Activated naive CD4-positive, alpha-beta T cell treated with anti-CD3 and anti-CD28 coated beads, Interleukin-2, amount 50 U/mL, for 24 hours (primary cell): ENCODE data around the gene MXI1.

Experiments used
- H3K27ac Mint-ChIP-seq: one replicate; pipeline ENCODE4 v1.8.0; 2021; ENCODE audit warnings: mild to moderate bottlenecking, mixed read lengths
- H3K27me3 Mint-ChIP-seq: one replicate; pipeline ENCODE4 v1.8.0; 2021; ENCODE audit warnings: mixed read lengths
- H3K36me3 Mint-ChIP-seq: one replicate; pipeline ENCODE4 v1.8.0; 2021; ENCODE audit warnings: mixed read lengths
- H3K4me1 Mint-ChIP-seq: one replicate; pipeline ENCODE4 v1.8.0; 2021; ENCODE audit warnings: mixed read lengths
- H3K4me3 Mint-ChIP-seq: one replicate; pipeline ENCODE4 v1.8.0; 2021; ENCODE audit warnings: mild to moderate bottlenecking, mixed read lengths
- H3K9me3 Mint-ChIP-seq: one replicate; pipeline ENCODE4 v1.8.0; 2021; ENCODE audit warnings: mixed read lengths

The MXI1 gene

DNA sequence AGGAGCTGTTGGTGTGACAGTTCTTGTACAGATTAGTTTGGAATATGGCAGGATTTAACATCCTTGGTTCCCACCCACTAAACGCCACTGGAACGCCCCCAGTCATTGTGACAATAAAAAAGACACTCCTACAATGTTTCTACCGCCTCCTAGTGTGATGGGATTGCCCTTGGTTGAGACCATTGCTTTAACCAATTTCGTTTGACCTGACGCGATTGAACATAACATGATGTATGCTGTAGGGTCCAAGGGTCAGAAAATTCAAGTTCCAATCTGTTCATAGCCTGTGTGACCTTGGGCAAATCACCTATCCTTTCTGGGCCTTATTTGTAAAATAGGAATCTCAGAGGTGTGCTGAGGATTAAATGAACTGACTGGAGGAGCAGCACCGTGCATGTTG, 12.5 kb downstream of the MXI1 start:
- Mint-ChIP-seq H3K9me3 (no peaks in the 10 kb centered on the region), H3K36me3 (no peaks in the 10 kb centered on the region), H3K27me3 (no peaks in the 10 kb centered on the region), H3K27ac (peak overlapping the region; percentile 14), H3K4me1 (peaks cover 53% of the 10 kb centered on the region), H3K4me3 (no peak overlapping the region)

DNA sequence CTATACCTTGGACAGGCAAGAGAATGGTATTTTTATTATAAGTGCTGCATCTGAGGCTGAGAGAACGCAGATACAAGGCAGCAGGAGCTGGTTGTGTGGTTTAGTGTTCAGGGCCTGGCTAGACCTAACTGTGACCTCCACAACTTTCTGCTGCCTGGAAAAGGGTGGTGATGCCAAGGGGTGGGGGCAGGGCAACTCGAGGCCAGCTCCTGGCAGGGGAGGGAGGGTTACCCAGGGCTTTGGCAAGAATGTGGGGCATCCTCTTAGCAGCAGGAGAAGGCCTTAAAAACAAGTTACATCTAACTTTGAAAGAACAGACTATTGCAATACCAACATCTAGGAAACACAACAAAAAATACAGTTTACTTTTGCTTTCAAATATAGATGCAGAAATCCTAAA, 13.0 kb downstream of the MXI1 start:
- no peaks in the 10 kb centered on the region for H3K27me3 Mint-ChIP-seq
- no peak overlapping the region for H3K4me3 Mint-ChIP-seq
- no peak overlapping the region for H3K27ac Mint-ChIP-seq
- peaks cover 58% of the 10 kb centered on the region for H3K4me1 Mint-ChIP-seq
- no peaks in the 10 kb centered on the region for H3K36me3 Mint-ChIP-seq
- no peaks in the 10 kb centered on the region for H3K9me3 Mint-ChIP-seq

DNA sequence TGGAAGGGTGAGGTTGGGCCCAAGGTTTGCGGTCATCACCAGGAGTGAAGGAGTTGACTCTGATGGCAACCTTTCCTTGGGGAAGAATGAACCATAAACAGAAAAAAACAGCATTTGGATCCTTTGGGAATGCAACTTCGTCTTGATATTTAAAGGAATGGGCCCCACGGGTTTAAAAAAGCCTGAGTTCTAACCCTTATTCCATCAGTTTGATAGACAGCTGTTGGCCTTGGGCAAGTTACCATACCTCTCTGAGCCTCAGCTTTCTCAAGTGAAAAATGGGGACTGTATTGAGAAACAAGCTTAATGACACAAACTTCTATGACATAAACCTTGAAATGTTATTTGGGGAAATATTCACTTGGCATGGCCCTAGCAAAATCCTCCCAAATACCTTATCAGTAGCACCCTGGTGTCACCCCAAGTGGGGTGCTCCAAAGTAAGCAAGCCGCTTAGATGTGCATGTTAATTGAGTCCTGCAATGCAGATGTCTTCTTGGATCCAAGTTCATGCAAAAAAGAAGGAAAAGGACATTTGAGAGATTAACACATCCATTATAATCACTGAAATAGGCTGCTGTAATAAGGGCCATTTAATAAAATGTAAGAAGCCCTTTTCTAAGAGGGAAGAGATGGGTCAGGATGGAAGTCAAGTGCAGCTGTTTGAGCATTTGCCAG, 13.8 kb downstream of the MXI1 start:
- Mint-ChIP-seq H3K27me3 (no peaks in the 10 kb centered on the region), H3K36me3 (no peaks in the 10 kb centered on the region), H3K27ac (no peak overlapping the region), H3K4me3 (peak overlapping the region; percentile 77), H3K4me1 (peaks cover 54% of the 10 kb centered on the region), H3K9me3 (no peaks in the 10 kb centered on the region)

DNA sequence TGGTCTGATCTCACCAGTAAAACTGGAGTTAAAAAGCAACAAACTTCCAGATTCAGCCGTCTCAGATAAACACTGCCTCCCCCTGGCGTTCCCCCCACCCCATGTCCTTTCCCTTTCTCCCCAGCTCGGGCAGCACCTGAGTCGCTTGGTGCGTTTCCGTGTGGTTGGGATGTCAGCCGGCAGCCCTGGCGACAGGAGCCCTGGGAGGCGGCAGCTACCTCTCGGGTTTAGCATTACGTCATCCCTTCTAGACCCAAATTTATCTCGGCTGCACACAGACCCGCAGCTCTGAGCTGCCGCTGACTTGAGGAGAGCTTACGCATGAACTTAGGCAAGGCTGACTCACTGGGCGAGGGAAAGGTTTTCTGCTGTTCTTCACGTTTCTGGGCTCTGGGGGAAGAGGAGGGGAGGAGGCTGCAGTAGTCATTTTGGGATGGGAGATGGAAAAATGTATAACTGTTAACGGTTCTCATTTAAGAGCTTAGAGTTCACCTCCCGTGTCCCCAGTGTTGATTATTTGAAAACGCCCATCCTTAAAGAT, 14.4 kb downstream of the MXI1 start:
- H3K27me3 Mint-ChIP-seq, result no peaks in the 10 kb centered on the region
- H3K9me3 Mint-ChIP-seq, result no peaks in the 10 kb centered on the region
- H3K4me3 Mint-ChIP-seq, result peak overlapping the region; percentile 77
- H3K27ac Mint-ChIP-seq, result peak overlapping the region; percentile 81
- H3K4me1 Mint-ChIP-seq, result peaks cover 52% of the 10 kb centered on the region
- no peaks in the 10 kb centered on the region for H3K36me3 Mint-ChIP-seq

DNA sequence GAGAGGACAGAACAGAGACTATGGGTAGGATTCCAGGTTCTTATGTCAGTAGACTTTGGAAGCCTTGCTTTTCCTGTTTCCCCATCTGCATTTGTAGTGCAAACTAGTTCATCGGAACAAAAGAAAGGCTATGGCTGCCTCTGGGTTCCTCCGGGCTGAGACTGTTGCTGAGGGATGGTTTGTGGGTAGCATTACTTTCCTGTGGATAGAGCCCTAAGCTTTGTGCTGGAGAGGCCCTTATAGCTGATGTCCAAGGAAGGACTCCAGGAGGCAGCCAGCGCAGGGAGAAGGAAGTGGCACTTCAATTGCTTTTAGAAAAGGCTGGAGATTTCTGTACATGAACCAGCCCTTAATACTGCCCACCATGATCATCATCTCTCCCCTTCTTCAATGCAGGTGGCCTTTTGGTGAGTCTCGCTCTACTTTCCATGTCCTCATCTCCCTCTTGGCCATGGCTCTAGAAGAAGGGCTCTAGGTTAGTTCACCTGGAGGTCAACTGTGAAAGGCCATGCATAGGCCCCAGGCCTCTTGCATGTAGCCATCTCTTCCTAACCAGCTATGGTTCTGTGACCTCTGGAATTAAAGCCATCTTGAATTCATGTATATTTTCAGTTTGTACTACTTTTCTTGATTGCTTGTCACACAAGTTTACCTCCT, 15.4 kb downstream of the MXI1 start:
- Mint-ChIP-seq H3K4me3 (peak overlapping the region; percentile 77), H3K36me3 (no peaks in the 10 kb centered on the region), H3K27ac (no peak overlapping the region), H3K9me3 (no peaks in the 10 kb centered on the region), H3K27me3 (no peaks in the 10 kb centered on the region), H3K4me1 (peaks cover 47% of the 10 kb centered on the region)

DNA sequence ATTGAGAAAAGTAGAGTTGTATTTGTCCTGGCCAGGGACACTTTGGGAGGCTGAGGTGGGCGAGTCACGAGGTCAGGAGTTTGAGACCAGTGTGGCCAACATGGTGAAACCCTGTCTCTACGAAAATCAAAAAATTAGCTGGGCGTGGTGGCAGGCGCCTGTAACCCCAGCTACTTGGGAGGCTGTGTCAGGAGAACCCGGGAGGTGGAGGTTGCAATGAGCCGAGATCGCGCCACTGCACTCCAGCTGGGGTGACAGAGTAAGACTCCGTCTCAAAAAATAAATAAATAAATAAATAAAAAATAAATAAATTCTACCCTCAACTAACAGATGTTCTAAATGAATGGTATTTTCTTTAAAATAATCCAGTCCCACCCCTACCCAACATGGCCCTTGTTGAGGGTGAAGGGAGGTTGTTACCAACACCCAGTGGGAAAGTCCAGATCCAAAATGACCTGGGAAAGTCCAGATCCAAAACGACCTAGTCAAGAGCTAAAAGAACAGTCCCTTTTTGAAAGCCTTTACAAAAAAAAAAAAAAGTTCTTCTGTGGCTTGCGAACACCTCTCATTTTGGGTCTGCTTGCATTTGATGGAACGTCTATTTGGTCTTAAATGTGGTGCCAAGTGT, 16.0 kb downstream of the MXI1 start:
- Mint-ChIP-seq H3K4me3 (peak overlapping the region; percentile 36), H3K27me3 (no peaks in the 10 kb centered on the region), H3K9me3 (no peaks in the 10 kb centered on the region), H3K27ac (no peak overlapping the region), H3K4me1 (peaks cover 53% of the 10 kb centered on the region), H3K36me3 (peaks cover under 1% of the 10 kb centered on the region)

DNA sequence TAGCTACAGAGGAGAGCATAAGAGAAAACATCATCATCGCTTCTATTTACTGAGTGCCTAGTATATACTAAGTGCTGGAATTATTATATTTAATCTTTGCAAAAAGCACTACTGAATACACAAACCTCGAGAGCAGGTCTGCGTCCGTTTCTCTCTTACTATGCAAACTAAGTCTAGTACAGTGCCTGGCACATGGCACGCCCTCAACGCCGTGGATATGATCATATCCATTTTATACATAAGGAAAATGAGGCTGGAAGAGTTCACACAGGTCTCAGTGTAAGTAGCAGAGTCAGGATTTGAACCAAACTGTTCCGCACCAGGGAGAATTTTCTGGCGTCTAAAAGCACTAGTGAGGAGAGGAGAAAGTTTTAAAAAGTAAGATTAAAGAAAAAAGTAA, 17.6 kb downstream of the MXI1 start:
- Mint-ChIP-seq H3K4me3 (peak overlapping the region; percentile 89), H3K4me1 (peaks cover 49% of the 10 kb centered on the region), H3K36me3 (peaks cover 5% of the 10 kb centered on the region), H3K9me3 (no peaks in the 10 kb centered on the region), H3K27me3 (no peaks in the 10 kb centered on the region), H3K27ac (peak overlapping the region; percentile 95)

DNA sequence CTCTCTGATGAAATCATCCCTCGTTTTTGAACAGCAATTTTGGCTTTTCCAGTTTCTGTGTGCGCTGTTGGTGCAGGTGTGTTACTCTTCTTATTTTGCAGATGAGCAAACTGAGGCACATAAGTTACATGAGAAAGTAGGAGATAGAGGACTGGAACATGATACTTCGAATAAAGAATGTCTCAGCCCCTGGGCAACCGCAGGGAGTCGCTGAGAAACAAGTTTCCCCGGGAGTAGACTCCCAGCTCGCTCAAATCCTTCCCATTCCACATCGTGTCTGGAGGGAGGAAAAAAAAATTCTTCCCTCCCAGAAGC, 18.0 kb downstream of the MXI1 start:
- Mint-ChIP-seq H3K36me3 (peaks cover 8% of the 10 kb centered on the region), H3K27ac (peak overlapping the region; percentile 95), H3K27me3 (no peaks in the 10 kb centered on the region), H3K4me3 (peak overlapping the region; percentile 89), H3K4me1 (peaks cover 52% of the 10 kb centered on the region), H3K9me3 (no peaks in the 10 kb centered on the region)

DNA sequence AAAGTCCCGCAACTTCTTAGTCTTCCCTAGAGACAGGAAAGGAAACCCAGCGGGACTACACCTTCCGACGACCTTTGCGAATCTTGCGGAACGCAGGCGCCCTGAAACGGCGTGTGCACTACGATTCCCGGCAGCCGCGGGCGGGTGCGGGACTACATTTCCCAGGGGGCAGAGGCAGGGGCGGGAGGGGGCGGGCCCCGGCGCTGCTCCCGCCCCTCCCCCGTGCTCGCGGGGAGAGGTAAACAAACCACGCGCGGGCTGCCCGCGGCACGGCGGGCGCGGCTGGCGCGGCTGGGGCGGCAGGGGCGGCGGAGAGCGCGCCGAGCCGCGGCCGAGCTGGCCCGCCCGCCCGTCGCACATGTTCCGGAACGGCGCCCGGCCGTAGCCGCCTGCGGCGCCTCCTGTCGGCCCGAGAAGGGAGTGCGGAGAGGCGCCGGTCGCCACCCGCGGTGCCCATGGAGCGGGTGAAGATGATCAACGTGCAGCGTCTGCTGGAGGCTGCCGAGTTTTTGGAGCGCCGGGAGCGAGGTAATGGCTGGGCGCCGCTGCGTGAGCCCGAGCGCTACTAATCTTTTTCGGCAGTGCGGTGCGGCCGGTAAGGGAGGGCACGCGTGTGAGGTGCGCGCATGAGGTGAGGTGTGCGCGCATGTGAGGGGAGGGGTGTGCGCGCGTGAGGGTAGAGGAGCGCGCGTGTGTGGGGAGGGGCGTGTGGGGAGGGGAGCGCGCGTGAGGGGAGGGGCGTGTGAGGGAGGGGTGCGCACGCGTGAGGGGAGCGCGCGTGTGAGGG, 18.5 kb downstream of the MXI1 start:
- peaks cover 9% of the 10 kb centered on the region for H3K36me3 Mint-ChIP-seq
- H3K27me3 Mint-ChIP-seq, result no peaks in the 10 kb centered on the region
- peak overlapping the region; percentile 97 for H3K27ac Mint-ChIP-seq
- peak overlapping the region; percentile 95 for H3K4me3 Mint-ChIP-seq
- H3K9me3 Mint-ChIP-seq, result no peaks in the 10 kb centered on the region
- peaks cover 51% of the 10 kb centered on the region for H3K4me1 Mint-ChIP-seq

DNA sequence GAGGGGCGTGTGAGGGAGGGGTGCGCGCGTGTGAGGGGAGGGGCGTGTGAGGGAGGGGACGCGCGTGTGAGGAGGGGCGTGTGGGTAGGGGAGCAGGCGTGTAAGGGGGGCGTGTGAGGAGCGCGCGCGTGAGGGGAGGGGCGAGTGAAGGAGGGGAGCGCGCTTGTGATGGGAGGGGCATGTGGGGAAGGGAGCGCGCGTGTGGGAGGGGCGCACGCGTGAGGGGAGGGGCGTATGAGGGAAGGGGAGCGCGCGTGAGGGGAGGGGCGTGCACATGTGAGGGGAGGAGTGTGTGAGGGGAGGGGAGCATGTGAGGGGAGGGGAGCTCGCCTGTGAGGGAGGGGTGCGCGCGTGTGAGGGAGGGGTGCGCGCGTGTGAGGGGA, 19.1 kb downstream of the MXI1 start:
- Mint-ChIP-seq H3K36me3 (peaks cover 9% of the 10 kb centered on the region), H3K27me3 (no peaks in the 10 kb centered on the region), H3K4me3 (peak overlapping the region; percentile 95), H3K4me1 (peaks cover 50% of the 10 kb centered on the region), H3K9me3 (no peaks in the 10 kb centered on the region), H3K27ac (peak overlapping the region; percentile 97)

DNA sequence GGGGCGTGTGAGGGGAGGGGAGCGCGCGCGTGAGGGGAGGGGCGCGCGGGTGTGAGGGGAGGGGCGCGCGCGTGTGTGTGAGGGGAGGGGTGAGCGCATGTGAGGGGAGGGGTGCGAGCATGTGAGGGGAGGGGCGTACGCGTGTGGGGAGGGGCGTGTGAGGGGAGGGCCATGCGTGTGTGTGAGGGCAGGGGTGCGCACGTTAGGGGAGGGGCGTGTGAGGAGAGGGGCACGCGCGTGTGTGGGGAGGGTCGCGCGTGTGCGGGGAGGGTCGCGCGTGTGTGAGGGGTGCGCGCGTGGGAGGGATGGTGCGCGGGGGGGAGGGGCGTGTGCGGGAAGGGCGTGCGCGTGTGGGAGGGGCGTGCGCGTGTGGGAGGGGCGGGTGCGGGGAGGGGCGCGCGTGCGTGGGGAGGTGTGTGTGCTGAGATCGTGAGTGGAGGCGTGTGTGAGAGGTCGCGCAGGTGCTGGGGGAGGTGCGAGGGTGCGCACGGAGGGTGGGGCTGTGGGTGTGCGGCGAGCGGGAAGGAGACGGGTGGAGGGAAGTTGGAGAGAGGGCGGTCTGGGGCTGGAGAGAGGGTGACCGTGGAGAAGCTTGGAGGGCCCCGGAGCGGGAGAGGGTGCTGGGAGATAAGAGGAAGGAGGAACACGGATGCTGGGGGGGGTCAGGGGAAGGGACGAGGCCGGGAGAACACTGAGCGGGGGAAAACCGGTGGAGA, 19.7 kb downstream of the MXI1 start:
- Mint-ChIP-seq H3K27ac (peak overlapping the region; percentile 95), H3K9me3 (no peaks in the 10 kb centered on the region), H3K27me3 (no peaks in the 10 kb centered on the region), H3K36me3 (peaks cover 9% of the 10 kb centered on the region), H3K4me1 (peaks cover 45% of the 10 kb centered on the region), H3K4me3 (peak overlapping the region; percentile 95)

DNA sequence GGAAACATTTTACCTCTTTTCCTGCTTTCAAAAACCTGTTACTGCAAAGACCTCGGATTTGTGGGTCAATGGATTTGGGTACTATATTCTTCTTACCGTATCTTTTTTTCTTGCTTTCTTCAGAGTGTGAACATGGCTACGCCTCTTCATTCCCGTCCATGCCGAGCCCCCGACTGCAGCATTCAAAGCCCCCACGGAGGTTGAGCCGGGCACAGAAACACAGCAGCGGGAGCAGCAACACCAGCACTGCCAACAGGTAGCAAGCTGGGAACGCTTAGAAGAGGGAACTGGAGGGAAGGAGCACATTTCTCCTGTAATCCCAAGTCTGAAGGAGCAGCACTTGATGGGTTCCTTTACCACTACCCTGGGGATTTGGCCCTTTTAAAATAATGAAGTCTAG, 20.7 kb downstream of the MXI1 start:
- Mint-ChIP-seq H3K27ac (no peak overlapping the region), H3K36me3 (peaks cover 13% of the 10 kb centered on the region), H3K4me3 (peak overlapping the region; percentile 95), H3K4me1 (peaks cover 44% of the 10 kb centered on the region), H3K27me3 (no peaks in the 10 kb centered on the region), H3K9me3 (no peaks in the 10 kb centered on the region)

DNA sequence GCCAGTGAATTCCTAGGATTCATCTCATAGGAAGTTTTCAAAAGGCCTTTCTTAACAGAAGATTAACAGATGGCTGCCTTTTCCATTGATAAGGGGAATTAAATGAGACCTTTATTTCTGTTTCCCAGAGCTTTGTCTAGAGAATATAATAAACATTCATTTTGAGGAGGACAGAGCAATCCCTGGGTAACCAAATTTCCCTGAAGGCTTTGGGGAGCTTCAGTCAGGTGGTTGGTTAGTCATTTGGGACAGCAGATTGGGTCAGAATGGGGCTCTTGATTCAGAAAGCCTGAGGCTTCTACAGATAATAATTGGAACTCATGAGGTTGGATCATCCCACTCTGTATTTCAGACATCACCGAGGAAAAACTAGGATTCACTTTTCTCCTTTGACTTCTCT, 21.8 kb downstream of the MXI1 start:
- H3K27ac Mint-ChIP-seq, result no peak overlapping the region
- no peak overlapping the region for H3K4me3 Mint-ChIP-seq
- H3K36me3 Mint-ChIP-seq, result peaks cover 15% of the 10 kb centered on the region
- H3K4me1 Mint-ChIP-seq, result peaks cover 42% of the 10 kb centered on the region
- H3K9me3 Mint-ChIP-seq, result no peaks in the 10 kb centered on the region
- H3K27me3 Mint-ChIP-seq, result no peaks in the 10 kb centered on the region

DNA sequence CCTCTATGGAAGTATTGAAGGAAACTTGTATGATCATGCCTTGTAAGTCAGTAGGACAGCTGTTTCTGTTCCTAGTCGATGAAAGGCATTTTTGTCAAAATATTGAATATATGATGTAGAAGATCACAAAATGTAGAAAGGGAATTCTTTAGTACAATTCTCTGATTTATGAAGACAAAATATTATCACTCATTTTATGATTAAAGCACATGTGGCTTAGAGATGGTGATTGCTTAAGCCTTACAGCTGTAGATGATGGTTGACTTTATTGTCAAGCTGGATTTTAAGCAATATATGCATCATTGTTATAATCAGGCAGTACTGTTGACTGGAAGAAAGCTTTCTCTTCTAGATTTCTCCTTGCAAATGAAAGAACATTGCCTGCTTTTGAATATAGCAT, 26.4 kb downstream of the MXI1 start:
- H3K27ac Mint-ChIP-seq, result no peak overlapping the region
- no peak overlapping the region for H3K4me3 Mint-ChIP-seq
- H3K4me1 Mint-ChIP-seq, result peaks cover 36% of the 10 kb centered on the region
- peaks cover 25% of the 10 kb centered on the region for H3K36me3 Mint-ChIP-seq
- no peaks in the 10 kb centered on the region for H3K27me3 Mint-ChIP-seq
- H3K9me3 Mint-ChIP-seq, result no peaks in the 10 kb centered on the region

DNA sequence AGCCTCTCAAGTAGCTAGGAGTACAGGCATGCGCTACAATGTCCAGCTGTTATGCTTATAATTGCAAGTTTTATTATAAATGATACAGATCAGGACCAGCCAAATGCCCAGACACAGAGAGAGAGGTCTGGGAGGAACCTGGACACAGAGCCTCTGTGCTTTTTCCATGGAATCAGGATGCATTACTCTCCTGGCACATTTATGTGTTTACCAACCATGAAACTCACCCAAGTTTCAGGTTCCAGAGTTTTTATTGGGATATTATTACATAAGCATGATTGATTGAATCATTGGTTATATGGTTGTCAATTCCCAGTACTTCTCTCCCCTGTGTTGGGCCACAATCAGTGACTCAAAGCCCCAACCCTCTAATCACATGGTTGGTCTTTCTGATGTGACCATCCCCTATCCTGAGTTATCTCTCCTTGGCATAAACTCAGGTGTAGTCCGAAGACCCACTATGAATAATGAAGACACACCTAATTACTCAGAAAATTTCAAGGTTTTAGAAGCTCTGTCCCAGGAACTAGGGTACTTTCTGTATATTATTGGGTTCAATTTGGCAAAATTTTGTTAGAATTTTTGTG, 30.6 kb downstream of the MXI1 start:
- H3K4me3 Mint-ChIP-seq, result no peak overlapping the region
- no peaks in the 10 kb centered on the region for H3K27me3 Mint-ChIP-seq
- no peaks in the 10 kb centered on the region for H3K9me3 Mint-ChIP-seq
- peaks cover 55% of the 10 kb centered on the region for H3K4me1 Mint-ChIP-seq
- H3K36me3 Mint-ChIP-seq, result peaks cover 25% of the 10 kb centered on the region
- no peak overlapping the region for H3K27ac Mint-ChIP-seq
